Type B pancreatic cell (in vitro differentiated cells): ENCODE results near the gene LRP1B. TPM values are rescaled to one million over a fixed set of nuclear protein-coding genes. Genes with fewer than 3 reads are reported as not detected.

Source experiments
- DNase-seq: peaks from one replicate; pipeline ENCODE4 v3.0.0; 2021; ENCODE audit warnings: mixed read lengths; ENCODE audit not compliant: unreplicated experiment; ENCODE audit errors: extremely low spot score
- H3K27ac Mint-ChIP-seq: 2 replicates; pipeline ENCODE4 v1.8.0; 2021; ENCODE audit warnings: mild to moderate bottlenecking, mixed read lengths
- H3K27me3 Mint-ChIP-seq: 2 replicates; pipeline ENCODE4 v1.8.0; 2021; ENCODE audit warnings: mixed read lengths
- H3K36me3 Mint-ChIP-seq: 2 replicates; pipeline ENCODE4 v1.8.0; 2021; ENCODE audit warnings: mixed read lengths
- H3K4me1 Mint-ChIP-seq: one replicate; pipeline ENCODE4 v1.8.0; 2021; ENCODE audit warnings: mixed read lengths; ENCODE audit not compliant: unreplicated experiment
- H3K4me3 Mint-ChIP-seq: 2 replicates; pipeline ENCODE4 v1.8.0; 2021; ENCODE audit warnings: mild to moderate bottlenecking, mixed read lengths
- H3K9me3 Mint-ChIP-seq: 2 replicates; pipeline ENCODE4 v1.8.0; 2021; ENCODE audit warnings: mixed read lengths
- CTCF ChIP-seq: fragments of 200-600 bp; sonication (generic); conservative IDR thresholded peaks from 2 replicates; pipeline ENCODE4 v1.5.0; 2021; ENCODE audit warnings: antibody characterized with exemption, mild to moderate bottlenecking
- total RNA-seq: library from RNA; stranded (reverse); gene quantifications from 2 replicates; pipeline ENCODE4 v1.2.1, GENCODE V29; 2021; ENCODE audit warnings: low replicate concordance

LRP1B gene
- total RNA-seq, 1 donor from 2014 or later = 16.0 TPM

- H3K27ac Mint-ChIP-seq = no peak overlapping the region
- TF ChIP-seq CTCF = no peak
- no peak for DNase-seq
- no peaks in the 10 kb centered on the region for H3K4me1 Mint-ChIP-seq
- H3K4me3 Mint-ChIP-seq = no peak overlapping the region
- peaks cover 4% of the 10 kb centered on the region for H3K9me3 Mint-ChIP-seq
- no peaks in the 10 kb centered on the region for H3K36me3 Mint-ChIP-seq
- no peaks in the 10 kb centered on the region for H3K27me3 Mint-ChIP-seq
Measured at GRCh38 chr2:140737006-140737405, 1393.8 kb downstream of the LRP1B start.

GRCh38 chr2:140734992-140735391 is 1395.8 kb downstream of the LRP1B start:
- H3K4me1 Mint-ChIP-seq = no peaks in the 10 kb centered on the region
- no peak for TF ChIP-seq CTCF
- H3K36me3 Mint-ChIP-seq = peaks cover 5% of the 10 kb centered on the region
- no peak overlapping the region for H3K27ac Mint-ChIP-seq
- DNase-seq = no peak
- no peaks in the 10 kb centered on the region for H3K27me3 Mint-ChIP-seq
- peaks cover 4% of the 10 kb centered on the region for H3K9me3 Mint-ChIP-seq
- no peak overlapping the region for H3K4me3 Mint-ChIP-seq

GRCh38 chr2:140718999-140719398 is 1411.8 kb downstream of the LRP1B start:
- DNase-seq = no peak
- Mint-ChIP-seq H3K27ac (no peak overlapping the region), H3K36me3 (no peaks in the 10 kb centered on the region), H3K4me1 (no peaks in the 10 kb centered on the region), H3K4me3 (no peak overlapping the region), H3K27me3 (no peaks in the 10 kb centered on the region), H3K9me3 (no peaks in the 10 kb centered on the region)
- no peak for TF ChIP-seq CTCF

- H3K9me3 Mint-ChIP-seq = no peaks in the 10 kb centered on the region
- no peak for DNase-seq
- no peaks in the 10 kb centered on the region for H3K4me1 Mint-ChIP-seq
- TF ChIP-seq CTCF = no peak
- H3K4me3 Mint-ChIP-seq = no peak overlapping the region
- H3K27me3 Mint-ChIP-seq = no peaks in the 10 kb centered on the region
- H3K27ac Mint-ChIP-seq = no peak overlapping the region
- H3K36me3 Mint-ChIP-seq = no peaks in the 10 kb centered on the region
Measured at GRCh38 chr2:140717481-140717880, 1413.3 kb downstream of the LRP1B start.

GRCh38 chr2:140714586-140714985 is 1416.2 kb downstream of the LRP1B start:
- H3K4me1 Mint-ChIP-seq = no peaks in the 10 kb centered on the region
- H3K4me3 Mint-ChIP-seq = no peak overlapping the region
- DNase-seq = no peak
- no peaks in the 10 kb centered on the region for H3K36me3 Mint-ChIP-seq
- H3K27me3 Mint-ChIP-seq = no peaks in the 10 kb centered on the region
- H3K27ac Mint-ChIP-seq = no peak overlapping the region
- no peaks in the 10 kb centered on the region for H3K9me3 Mint-ChIP-seq
- no peak for TF ChIP-seq CTCF

- Mint-ChIP-seq H3K27me3 (no peaks in the 10 kb centered on the region), H3K27ac (no peak overlapping the region), H3K4me3 (no peak overlapping the region), H3K36me3 (no peaks in the 10 kb centered on the region), H3K4me1 (no peaks in the 10 kb centered on the region), H3K9me3 (no peaks in the 10 kb centered on the region)
- TF ChIP-seq CTCF = no peak
- DNase-seq = no peak
Measured at GRCh38 chr2:140711867-140712266, 1418.9 kb downstream of the LRP1B start.
